Skin of body (tissue), 2 donors: ENCODE results near the gene SUCNR1. TPM values are rescaled to one million over a fixed set of nuclear protein-coding genes. Genes with fewer than 3 reads are reported as not detected.
"Not testable (repeated sequence)": the region's sequence is repeated elsewhere in the genome, so short reads cannot be mapped to it uniquely, and the experiment has no call there.

ENCODE experiments used
- DNase-seq: peaks from one replicate; lab custom pipeline; 2025; lab: John Stamatoyannopoulos, UW
- total RNA-seq: library from RNA; depleted of rRNA; stranded (reverse); fragments of >200 nt; gene quantifications from one replicate; pipeline ENCODE4 v1.2.3, GENCODE V29; 2014

The SUCNR1 gene
- total RNA-seq, 1 donor from 2014 or later, result 0.39 TPM

- DNase-seq, result no peak
Measured at GRCh38 chr3:151871639-151872468, 1.6 kb upstream of the SUCNR1 start.

DNA sequence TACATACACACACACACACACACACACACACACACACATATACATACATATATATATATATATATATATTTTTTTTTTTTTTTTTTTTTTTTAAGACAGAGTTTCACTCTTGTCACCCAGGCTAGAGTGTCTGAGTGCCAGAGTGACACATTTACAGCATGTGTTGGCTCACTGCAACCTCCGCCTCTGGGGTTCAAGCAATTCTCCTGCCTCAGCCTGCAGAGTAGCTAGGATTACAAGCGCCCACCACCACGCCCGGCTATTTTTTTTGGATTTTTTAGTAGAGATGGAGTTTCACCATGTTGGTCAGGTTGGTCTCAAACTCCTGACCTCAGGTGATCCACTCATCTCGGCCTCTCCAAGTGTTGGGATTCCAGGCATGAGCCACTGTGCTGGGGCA is 636 bp downstream of the SUCNR1 start:
- DNase-seq, result not testable (repeated sequence)

GRCh38 chr3:151875759-151876158 is 2.3 kb downstream of the SUCNR1 start:
- no peak for DNase-seq

GRCh38 chr3:151877269-151877668 is 3.8 kb downstream of the SUCNR1 start:
- no peak for DNase-seq

DNA sequence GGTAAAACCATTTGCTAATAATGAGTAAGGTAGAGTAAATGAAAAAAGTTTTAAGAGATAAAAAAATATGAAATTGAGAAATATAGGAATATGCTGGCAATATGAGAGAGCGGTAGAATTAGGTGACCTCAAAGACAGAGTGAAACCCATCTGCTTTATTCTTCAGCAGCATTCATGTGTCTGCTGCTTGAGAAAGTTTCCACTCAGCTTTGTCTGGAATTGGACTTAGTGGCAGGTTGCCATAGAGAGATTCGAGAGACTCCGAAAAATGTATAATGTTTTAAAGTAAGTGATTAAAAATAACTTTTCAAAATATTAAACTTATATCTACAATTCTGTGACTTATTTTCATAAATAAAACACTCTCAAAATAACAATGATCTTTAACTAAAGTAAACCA is 5.0 kb downstream of the SUCNR1 start:
- DNase-seq, result no peak

GRCh38 chr3:151879037-151879436 is 5.6 kb downstream of the SUCNR1 start:
- no peak for DNase-seq

DNA sequence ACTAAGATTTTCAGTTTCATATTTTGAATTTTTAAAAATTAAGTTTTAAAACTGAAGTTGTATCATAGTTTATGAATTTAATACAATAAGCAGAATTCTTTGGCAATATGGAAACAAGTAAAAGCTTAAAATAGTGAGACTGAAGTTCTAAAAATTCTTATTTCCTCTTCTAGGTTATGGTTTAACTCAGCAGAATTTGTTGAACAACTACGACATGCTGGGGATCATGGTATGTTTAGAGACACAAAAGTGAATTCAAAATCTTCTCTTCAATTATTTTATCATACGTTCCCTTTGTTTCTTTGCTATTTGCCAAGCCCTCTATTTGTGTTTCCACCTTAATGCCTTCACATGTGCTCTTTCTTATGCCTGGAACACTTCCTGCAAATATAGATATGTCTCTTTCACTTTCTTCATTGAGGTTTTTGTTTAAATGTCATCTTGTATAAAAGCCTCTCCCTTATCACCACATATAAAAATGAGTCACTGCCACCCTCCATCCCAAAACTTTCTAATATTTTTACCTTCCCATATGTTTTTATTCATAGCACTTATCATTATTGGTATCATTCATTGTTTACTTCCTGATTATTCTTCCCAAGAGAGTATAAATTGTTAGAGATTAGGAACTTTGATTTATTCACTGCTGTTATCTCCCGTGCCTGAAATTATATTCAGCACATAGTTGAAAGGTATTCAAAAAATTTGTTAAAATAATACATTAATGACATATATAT is 6.4 kb downstream of the SUCNR1 start:
- DNase-seq, result no peak

DNA sequence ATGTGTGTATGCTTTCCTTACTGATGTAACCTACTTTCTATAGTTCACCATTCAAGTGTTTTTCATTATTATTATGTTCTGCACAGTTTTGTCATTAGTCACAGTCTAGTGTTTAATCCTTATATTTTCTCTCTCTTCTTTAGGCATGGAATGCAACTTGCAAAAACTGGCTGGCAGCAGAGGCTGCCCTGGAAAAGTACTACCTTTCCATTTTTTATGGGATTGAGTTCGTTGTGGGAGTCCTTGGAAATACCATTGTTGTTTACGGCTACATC is 6.9 kb downstream of the SUCNR1 start:
- DNase-seq, result no peak

GRCh38 chr3:151881137-151881536 is 7.7 kb downstream of the SUCNR1 start:
- DNase-seq, result no peak

GRCh38 chr3:151885397-151885796 is 12.0 kb downstream of the SUCNR1 start:
- not testable (repeated sequence) for DNase-seq

DNA sequence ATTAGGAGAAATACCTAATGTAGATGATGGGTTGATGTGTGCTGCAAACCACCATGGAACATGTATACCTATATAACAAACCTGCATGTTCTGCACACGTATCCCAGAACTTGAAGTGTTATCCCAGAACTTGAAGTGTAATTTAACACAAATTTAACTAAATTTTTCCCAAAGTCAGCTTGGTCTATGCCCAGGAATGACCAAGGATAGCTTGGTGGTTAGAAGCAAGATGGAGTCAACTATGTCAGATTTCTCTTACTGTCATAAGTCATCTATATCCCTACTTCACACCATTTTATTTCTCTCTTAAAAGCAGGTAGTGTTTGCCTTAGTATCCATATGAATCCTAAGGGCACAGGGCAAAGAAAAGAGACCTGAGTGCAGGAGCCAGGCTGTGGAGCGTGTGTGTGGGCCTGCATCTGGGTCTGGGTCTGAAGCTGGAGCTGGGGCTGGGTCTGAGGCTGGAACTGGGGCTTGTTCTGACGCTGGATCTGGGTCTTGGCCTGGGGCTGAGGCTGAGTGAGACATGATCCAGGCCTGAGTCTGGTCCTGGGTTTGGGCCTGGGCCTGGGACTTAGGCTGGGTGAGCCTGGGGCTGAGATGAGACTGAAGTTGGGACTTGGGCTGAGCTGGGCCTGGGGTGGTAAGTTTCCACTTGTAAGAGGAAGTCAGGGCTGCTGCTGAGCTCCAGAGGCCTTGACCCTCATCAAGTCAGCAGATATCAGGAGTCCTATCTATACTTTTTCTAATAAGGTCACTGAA is 14.2 kb downstream of the SUCNR1 start:
- not testable (repeated sequence) for DNase-seq

DNA sequence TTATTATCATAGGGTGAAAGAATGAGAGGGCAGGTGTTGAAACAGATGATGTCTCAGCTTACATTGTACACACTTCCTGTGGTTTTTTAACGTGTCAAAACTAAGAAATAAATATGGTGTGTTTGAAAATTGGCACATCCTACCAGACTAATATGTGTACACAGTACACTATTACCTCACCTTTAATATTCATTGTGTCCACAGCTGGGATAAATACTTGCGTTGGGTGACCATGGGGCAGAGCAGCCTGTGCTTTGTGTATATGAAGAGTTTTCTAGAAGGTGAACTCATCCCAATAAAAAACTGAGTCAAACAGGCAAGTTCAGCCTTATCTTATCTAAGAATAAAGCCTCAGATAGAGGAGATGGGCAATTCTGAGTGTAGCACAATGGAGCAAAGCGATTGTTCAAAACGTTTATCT is 17.3 kb downstream of the SUCNR1 start:
- no peak for DNase-seq

DNA sequence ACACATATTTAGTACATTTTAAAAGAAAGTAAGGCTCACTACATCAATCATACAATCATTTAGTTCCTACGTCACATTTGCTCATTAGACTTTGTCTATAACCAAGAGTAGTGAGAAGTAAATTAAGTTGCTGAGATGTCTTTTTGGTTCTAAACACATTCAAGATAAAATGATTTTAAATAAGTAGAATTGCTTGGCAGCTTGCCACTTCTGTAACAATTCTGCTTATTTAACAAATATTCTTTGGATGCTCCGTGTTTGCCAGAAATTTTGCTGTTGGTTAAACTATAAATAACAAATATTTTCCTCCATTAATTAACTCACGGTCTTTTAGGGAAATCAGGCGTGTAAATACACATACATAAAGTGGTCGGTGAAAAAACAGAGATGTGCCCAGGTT is 18.3 kb downstream of the SUCNR1 start:
- DNase-seq, result no peak

- DNase-seq, result no peak
Measured at GRCh38 chr3:151894219-151894618, 20.8 kb downstream of the SUCNR1 start.

- no peak for DNase-seq
Measured at GRCh38 chr3:151895478-151896241, 22.2 kb downstream of the SUCNR1 start.

GRCh38 chr3:151896246-151897012 is 23.0 kb downstream of the SUCNR1 start:
- no peak for DNase-seq

- DNase-seq, result not testable (repeated sequence)
Measured at GRCh38 chr3:151898121-151898520, 24.7 kb downstream of the SUCNR1 start.

DNA sequence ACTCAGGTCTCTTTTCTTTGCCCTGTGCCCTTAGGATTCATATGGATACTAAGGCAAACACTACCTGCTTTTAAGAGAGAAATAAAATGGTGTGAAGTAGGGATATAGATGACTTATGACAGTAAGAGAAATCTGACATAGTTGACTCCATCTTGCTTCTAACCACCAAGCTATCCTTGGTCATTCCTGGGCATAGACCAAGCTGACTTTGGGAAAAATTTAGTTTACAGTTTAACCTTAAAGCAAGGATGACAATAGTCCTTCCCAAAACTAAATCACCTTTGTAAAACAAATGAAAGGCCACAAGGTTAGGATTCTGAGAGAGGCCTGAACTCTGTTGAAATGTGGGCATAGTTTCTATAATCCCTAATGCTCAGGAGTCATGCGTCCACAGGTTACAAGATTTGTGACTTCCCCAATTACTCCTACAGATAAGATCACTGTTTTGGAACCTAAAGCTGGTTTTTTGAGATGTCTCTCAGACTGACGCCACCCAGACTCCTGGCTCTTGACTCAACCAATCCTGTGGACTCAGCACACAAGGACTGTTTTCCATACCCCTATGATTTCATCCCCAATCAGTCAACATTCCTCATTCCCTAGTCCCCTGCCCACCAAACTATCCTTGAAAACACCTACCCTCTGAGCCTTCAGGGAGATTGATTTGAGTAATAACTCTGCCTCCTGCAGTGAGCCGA is 25.3 kb downstream of the SUCNR1 start:
- DNase-seq, result not testable (repeated sequence)

DNA sequence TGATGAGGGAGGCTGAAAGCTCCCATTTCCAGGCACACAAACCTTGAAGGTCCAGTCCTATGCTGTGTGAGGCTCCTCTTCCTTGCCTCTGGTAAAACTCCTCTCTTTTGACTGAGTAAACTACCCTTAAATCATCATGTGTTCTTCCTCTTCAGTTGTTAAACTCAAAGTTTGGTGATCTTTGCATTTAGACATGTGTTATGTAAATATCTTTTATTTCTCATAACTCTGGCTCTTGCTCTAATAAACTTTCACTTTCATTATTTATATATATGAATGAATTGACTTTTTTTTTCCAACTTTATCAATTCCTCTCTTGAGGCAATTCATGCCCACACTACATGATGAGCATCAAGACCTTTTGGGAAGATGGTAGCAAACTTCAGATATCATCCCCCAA is 26.6 kb downstream of the SUCNR1 start:
- DNase-seq, result no peak

DNA sequence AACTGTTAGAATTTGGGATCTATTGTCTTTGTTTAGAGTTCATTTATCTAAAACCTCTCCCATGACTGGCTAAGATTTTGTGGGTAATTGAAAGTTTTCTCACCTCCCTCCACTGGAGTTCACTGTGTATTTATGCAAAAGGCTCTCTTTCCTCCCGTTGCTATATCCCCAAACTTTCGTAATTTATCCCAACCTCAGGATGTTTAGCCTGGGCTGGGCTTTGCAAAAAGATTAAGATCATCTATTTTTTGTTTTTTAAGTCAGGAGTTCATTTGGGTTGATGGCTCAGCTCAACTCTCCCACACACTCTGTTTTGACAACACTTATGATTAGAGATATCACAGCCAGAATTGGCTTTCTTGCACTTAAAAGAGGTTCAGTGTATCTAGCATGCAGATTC is 27.0 kb downstream of the SUCNR1 start:
- no peak for DNase-seq
